Neural crest cell (in vitro differentiated cells): ENCODE data around the gene RNF224. TPM values are rescaled to one million over a fixed set of nuclear protein-coding genes. Genes with fewer than 3 reads are reported as not detected.

Experiments
- DNase-seq: peaks from one replicate; pipeline ENCODE4 v3.0.0; 2021; ENCODE audit warnings: low read depth, mixed read lengths, low spot score
- H3K27ac Mint-ChIP-seq: one replicate; pipeline ENCODE4 v1.8.0; 2021; ENCODE audit warnings: mild to moderate bottlenecking, mixed read lengths; ENCODE audit not compliant: unreplicated experiment
- H3K27me3 Mint-ChIP-seq: 2 replicates; pipeline ENCODE4 v1.8.0; 2021; ENCODE audit warnings: low read depth, mild to moderate bottlenecking, mixed read lengths
- H3K36me3 Mint-ChIP-seq: 2 replicates; pipeline ENCODE4 v1.8.0; 2021; ENCODE audit warnings: low read depth, mild to moderate bottlenecking, mixed read lengths
- H3K4me1 Mint-ChIP-seq: 2 replicates; pipeline ENCODE4 v1.8.0; 2021; ENCODE audit warnings: mixed read lengths
- H3K4me3 Mint-ChIP-seq: one replicate; pipeline ENCODE4 v1.8.0; 2021; ENCODE audit warnings: mild to moderate bottlenecking, mixed read lengths
- H3K9me3 Mint-ChIP-seq: 2 replicates; pipeline ENCODE4 v1.8.0; 2021; ENCODE audit warnings: mixed read lengths
- total RNA-seq: library from RNA; stranded (reverse); gene quantifications from 2 replicates; pipeline ENCODE4 v1.2.1, GENCODE V29; 2021
- TF ChIP-seq, protein P1 (sequence below): fragments of 200-600 bp; sonication (generic); conservative IDR thresholded peaks from 2 replicates; pipeline ENCODE4 v1.5.0; 2021; ENCODE audit warnings: antibody characterized with exemption, mild to moderate bottlenecking

The RNF224 gene
- total RNA-seq, 1 donor from 2014 or later = not detected

DNA sequence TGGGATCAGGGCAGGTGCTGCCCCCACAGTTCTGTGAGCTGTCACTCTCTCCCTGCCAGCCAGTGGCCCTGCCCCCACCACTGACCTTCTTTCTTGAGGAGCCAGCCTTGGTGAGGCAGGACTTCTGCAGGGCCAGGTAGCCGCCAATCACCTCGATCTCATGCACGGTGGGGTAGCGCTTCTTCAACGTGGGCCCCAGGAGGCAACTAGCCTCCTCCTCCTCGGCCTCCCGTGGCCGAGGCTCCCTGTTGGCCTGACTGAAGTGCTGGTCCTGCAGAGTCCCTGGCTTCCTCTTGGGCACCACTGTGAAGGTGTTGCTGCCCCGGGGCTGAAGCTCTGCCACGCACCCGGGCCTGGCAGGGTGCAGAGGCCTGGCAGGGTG is 28.4 kb upstream of the RNF224 start:
- Mint-ChIP-seq H3K9me3 (no peaks in the 10 kb centered on the region), H3K4me3 (peak overlapping the region; percentile 91), H3K36me3 (no peaks in the 10 kb centered on the region), H3K27ac (no peak overlapping the region), H3K4me1 (peaks cover 12% of the 10 kb centered on the region), H3K27me3 (no peaks in the 10 kb centered on the region)
- TF ChIP-seq, protein P1, sequence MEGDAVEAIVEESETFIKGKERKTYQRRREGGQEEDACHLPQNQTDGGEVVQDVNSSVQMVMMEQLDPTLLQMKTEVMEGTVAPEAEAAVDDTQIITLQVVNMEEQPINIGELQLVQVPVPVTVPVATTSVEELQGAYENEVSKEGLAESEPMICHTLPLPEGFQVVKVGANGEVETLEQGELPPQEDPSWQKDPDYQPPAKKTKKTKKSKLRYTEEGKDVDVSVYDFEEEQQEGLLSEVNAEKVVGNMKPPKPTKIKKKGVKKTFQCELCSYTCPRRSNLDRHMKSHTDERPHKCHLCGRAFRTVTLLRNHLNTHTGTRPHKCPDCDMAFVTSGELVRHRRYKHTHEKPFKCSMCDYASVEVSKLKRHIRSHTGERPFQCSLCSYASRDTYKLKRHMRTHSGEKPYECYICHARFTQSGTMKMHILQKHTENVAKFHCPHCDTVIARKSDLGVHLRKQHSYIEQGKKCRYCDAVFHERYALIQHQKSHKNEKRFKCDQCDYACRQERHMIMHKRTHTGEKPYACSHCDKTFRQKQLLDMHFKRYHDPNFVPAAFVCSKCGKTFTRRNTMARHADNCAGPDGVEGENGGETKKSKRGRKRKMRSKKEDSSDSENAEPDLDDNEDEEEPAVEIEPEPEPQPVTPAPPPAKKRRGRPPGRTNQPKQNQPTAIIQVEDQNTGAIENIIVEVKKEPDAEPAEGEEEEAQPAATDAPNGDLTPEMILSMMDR = no peak
- DNase-seq = no peak

DNA sequence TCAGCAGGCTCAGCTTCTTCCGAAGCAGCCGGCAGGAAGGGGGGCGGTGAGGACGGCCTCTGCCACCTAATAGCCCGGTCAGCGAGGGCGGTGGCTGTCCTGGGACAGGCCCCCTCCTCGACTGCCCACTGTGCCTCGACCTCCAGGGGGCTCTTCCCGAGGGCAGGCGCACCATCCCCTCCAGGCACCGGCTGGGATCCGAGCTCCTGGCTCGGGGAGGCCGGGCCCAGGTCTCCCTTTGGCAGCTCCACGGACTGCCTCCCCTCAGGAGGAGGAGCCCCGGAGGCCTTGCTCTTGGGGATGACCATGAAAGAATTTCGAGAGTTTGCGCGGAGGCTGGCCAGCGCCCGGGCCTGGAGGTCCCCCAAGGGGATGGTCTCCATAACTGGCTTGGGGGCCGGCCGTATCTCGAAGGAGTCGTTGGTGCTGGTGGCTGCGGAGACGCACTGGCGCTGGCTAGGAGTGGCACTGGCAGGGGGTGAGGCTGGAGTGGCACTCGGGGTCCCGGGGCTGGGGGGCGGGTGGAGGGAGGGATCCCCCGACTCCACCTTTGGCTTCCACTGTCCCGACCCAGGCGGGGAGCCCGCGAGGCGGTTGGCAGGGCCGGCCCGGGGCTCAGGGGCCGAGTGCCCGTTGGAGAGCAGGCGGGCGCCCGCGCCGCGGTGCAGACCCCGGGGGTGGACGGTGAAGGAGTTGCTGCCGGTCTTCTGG is 27.7 kb upstream of the RNF224 start:
- DNase-seq = no peak
- H3K4me3 Mint-ChIP-seq = peak overlapping the region; percentile 91
- H3K27me3 Mint-ChIP-seq = no peaks in the 10 kb centered on the region
- no peaks in the 10 kb centered on the region for H3K9me3 Mint-ChIP-seq
- no peak overlapping the region for H3K27ac Mint-ChIP-seq
- TF ChIP-seq, protein P1 = no peak
- no peaks in the 10 kb centered on the region for H3K36me3 Mint-ChIP-seq
- H3K4me1 Mint-ChIP-seq = peaks cover 18% of the 10 kb centered on the region

DNA sequence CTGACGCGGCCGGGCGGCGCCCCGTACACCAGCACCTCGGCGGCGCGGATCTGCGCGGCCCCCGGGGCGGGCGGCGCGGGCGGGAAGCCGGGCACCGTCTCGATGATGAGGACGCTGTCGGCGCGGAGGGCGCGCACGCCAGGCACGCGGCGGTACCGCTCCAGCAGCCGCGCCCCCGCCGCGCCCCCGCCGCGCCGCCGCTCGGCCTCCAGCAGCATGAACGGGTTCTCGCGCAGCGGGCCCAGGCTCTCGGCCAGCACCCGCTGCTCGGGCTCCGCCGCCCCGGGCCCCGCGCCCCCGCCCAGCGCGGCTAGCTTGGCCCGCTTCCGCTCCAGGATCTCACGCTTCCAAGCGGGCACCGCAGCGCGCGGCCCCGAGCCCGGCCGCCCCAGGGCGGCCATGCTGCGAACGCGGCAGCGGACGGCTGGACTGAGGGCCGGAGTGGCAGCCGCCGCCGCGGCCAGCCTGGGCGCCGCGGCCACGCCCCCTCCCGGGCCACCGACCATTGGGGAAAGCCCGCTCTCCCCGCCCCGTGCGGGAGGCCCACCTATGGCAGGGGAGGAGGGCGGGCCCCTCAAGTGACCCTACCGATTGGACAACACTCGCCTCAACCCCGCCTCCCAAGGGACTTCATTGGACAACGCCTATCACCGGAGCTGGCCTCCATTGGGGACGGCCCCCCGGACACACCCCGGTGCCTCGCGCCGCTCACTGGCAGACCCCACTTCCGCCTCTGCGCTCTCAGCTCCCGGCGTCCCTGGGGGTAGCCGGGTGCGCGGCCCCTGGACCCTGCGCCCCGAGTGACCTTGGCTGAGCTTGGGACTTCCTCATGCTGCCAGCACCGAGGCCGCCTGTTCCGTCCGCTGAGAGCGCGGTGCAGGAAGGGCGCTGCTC is 26.7 kb upstream of the RNF224 start, which contains the start of gene TPRN:
TPRN (minus strand) TSS at position 431 of the 894 bp plus-strand sequence; CDS start at position 401, 30 bp downstream.
- Mint-ChIP-seq H3K36me3 (no peaks in the 10 kb centered on the region), H3K27me3 (no peaks in the 10 kb centered on the region), H3K27ac (peak within 1 kb of the TSS; percentile 81), H3K9me3 (no peaks in the 10 kb centered on the region), H3K4me3 (peak within 1 kb of the TSS; percentile 91), H3K4me1 (peaks cover 21% of the 10 kb centered on the region)
- TF ChIP-seq, protein P1 = no peak
- DNase-seq = peak; percentile 98

DNA sequence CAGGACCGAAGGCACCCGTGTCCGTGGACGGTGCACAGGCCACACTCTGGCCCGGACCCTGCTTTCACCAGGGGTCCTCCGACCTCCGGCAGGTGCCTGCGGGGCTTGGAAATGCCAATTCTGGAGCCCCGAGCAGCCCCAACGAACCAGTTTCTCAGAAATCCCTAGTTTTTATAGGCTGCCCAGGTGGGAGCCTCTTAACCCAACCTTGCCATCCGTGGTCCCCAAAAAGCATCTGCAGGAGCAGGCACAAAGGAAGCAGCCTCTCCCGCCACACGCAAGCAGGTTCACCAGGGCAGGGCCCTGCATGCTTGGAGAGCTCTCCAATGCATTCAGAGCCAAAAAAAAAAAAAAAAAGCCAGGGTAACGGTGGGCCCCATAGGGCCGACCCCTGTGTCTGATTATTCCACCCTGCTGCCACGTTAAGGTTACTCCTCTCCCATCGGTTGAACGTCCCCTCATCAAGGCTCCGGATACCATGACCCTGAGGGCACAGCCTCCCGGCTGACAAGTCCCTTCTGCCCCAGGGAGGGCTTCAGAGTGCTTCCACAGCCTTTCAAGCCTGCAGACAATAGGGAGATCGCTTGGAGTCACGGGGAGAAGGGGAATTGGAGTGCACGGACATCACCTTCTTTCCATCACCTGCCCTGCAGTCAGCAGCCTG is 26.0 kb upstream of the RNF224 start:
- DNase-seq = no peak
- Mint-ChIP-seq H3K4me1 (peaks cover 28% of the 10 kb centered on the region), H3K27ac (peak overlapping the region; percentile 81), H3K36me3 (no peaks in the 10 kb centered on the region), H3K27me3 (no peaks in the 10 kb centered on the region), H3K4me3 (peak overlapping the region; percentile 90), H3K9me3 (no peaks in the 10 kb centered on the region)
- TF ChIP-seq, protein P1 = no peak

DNA sequence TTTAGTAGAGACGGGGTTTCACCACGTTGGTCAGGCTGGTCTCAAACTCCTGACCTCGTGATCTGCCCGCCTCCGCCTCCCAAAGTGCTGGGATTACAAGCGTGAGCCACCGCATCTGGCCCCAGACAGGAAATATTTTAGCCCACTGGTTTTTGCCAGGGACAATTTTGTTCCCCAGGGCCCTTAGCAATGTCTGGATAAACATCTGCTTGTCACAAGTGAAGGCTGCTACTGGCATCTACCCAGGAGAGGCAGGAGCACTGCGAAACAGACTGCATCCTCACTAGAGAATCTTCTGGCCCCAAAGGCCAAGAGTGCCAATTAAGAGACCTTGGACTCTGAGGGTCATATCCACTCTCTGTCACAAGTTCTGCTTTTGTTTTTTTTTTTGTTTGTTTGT is 24.3 kb upstream of the RNF224 start:
- TF ChIP-seq, protein P1 = no peak
- H3K27ac Mint-ChIP-seq = no peak overlapping the region
- peaks cover 7% of the 10 kb centered on the region for H3K36me3 Mint-ChIP-seq
- no peaks in the 10 kb centered on the region for H3K9me3 Mint-ChIP-seq
- H3K4me1 Mint-ChIP-seq = peaks cover 42% of the 10 kb centered on the region
- H3K4me3 Mint-ChIP-seq = peak overlapping the region; percentile 66
- no peak for DNase-seq
- no peaks in the 10 kb centered on the region for H3K27me3 Mint-ChIP-seq
